Suppressor macrophage treated with lipopolysaccharide for 1 hour (primary cell): ENCODE measurements around the gene RAB20.

Source experiments
- DNase-seq, 3 donors: peaks; one replicate each; pipeline ENCODE4 v3.0.0-alpha.2; 2020 to 2022

RAB20 gene

GRCh38 chr13:110528371-110528770, 33.2 kb downstream of the RAB20 start:
- DNase-seq, result peak; percentile 89 to 99 (median 96)

GRCh38 chr13:110525328-110526319, 35.9 kb downstream of the RAB20 start:
- no peak for DNase-seq

- DNase-seq, result peak in 1 of 3 donors; percentile 43
These were observed 36.8 kb downstream of the RAB20 start for GRCh38 chr13:110524541-110525257.

GRCh38 chr13:110523838-110524540, 37.5 kb downstream of the RAB20 start:
- DNase-seq, result no peak

- DNase-seq, result no peak
These were observed 38.3 kb downstream of the RAB20 start for GRCh38 chr13:110523180-110523579.

- no peak for DNase-seq
These were observed 38.8 kb downstream of the RAB20 start for GRCh38 chr13:110522721-110523120.

GRCh38 chr13:110521946-110522345, 39.6 kb downstream of the RAB20 start:
- DNase-seq, result peak; percentile 38 to 75 (median 63)

GRCh38 chr13:110521296-110521680, 40.2 kb downstream of the RAB20 start:
- DNase-seq, result peak in 1 of 3 donors; percentile 28

GRCh38 chr13:110520431-110521295, 40.9 kb downstream of the RAB20 start:
- DNase-seq, result peak; percentile 96 to 99 (median 98)

GRCh38 chr13:110519506-110519905, 42.0 kb downstream of the RAB20 start:
- DNase-seq, result no peak

- DNase-seq, result no peak
These were observed 42.5 kb downstream of the RAB20 start for GRCh38 chr13:110519046-110519445.

GRCh38 chr13:110518571-110518970, 43.0 kb downstream of the RAB20 start:
- no peak for DNase-seq

GRCh38 chr13:110518226-110518525, 43.3 kb downstream of the RAB20 start:
- no peak for DNase-seq

- DNase-seq, result no peak
These were observed 43.9 kb downstream of the RAB20 start for GRCh38 chr13:110517505-110518225.

GRCh38 chr13:110516500-110516899, 45.0 kb downstream of the RAB20 start:
- no peak for DNase-seq

GRCh38 chr13:110512198-110512740, 49.3 kb downstream of the RAB20 start:
- no peak for DNase-seq

GRCh38 chr13:110511509-110512181, 49.9 kb downstream of the RAB20 start:
- no peak for DNase-seq

- DNase-seq, result peak; percentile 59 to 65 (median 62)
These were observed 51.3 kb downstream of the RAB20 start for GRCh38 chr13:110509971-110510786.

GRCh38 chr13:110509478-110509926, 52.0 kb downstream of the RAB20 start:
- DNase-seq, result no peak
